Inflammatory macrophage treated with lipopolysaccharide for 1 hour (primary cell): ENCODE results near the gene RAB1B.

ENCODE experiments used
- DNase-seq, 2 donors: peaks; one replicate each; pipeline ENCODE4 v3.0.0-alpha.2; 2020 to 2022

Gene RAB1B

DNA sequence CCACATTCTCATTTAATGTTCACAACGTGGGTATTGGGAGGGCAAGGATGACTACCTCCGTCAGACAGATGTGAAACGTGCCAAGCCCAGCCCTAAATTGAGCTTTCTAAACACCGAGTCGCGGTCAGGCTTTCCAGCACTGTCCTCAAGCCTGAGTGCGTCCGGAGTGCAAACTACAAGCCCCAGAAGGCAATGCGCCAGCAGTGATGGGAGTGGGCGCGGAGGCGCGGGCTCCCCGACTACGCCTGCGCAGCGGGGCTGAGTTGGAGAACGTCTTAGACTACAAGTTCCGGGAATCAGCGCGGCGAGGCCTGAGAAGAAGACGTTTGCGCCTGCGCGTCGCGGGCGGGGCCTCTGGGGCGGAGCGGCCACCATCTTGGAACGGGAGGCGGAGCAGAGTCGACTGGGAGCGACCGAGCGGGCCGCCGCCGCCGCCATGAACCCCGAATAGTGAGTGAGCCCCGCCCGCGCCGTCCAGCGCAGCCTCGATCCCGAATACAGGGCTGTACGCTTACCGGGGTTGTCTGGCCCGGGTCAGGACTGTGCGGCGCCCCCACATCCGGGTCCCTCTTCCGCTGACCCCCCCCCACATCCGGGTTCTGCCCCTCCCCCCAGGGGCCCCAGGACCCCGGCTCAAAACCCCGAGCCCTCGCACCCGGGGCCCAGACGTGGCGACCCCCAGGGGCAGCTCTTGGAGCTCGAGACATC lies at the start of gene RAB1B:
Gene RAB1B, plus strand, starts transcription at position 396 of the 708 bp plus-strand sequence. Its CDS starts 41 bp downstream, at position 437.
- DNase-seq: peak; percentile 99 to 100

DNA sequence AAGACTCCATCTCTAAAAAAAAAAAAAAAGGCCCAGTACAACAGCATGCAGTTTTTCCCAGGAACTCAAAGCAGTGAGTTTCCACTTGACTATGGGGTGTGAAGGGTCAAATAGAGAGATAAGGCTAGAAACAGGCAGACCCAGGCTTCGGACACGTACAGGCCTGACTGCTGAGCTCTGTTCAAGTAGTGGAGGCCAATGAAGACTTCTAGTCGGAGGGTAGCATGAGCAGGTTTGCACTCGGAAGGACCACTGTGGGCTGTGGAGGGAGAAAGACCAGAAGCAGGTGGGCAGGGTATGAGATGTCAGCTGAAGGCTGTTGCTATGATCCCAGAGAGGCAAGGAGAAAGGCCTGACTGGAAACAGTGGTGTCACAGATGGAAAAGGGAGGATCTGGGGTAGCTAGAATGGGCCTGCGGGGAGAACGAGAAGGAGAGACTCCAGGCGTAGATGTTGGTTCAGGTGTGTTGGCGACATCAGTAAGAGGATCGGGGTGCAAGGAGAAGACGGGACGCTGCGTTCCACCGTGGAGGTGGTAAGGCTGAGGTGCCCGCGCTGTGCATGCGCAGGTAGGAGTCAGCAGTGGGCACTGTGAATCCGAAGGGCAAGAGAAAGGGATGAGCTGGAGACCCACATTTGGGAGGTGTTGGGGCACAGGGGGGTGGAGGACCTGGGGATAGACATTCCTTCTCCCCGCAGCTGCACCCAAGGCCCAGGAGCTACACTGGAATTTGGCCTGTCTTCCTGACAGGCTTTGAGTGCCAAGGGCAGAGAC lies 49.4 kb upstream of the RAB1B start:
- no peak for DNase-seq

DNA sequence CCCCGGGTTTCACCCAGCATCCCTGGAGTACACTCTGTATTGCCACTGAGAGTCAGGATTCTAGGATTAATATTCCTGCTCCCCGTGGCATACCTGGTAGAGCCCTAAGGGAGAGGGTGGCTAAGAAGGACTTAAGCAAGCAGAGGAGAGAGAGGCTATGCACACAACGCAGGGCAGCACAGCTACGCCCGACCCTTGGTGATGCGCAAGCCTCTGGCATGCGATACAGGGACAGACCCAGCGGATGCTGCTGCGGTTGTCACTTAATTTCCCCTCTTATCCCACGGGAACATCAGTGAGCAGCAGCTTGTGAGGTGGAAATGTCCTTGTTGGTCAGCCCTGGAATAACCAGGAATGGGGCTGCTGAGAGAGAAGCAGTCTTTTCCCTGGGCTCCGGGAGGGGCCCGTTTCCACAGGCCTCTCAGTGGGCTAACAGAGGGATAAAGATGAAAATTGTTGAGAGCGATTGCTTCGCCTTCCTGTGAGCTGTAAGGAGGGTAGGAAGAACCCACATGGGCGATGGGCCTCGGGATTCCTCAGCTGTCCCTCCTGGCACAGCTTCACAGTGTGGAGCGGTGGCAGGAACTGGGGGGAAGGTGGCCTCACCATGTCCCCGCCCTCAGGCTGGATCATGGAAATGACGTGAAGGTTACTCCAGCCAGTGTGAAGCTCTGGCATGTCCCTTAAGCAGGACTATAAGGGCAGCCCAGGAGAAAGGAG lies 48.4 kb upstream of the RAB1B start:
- DNase-seq: no peak

DNA sequence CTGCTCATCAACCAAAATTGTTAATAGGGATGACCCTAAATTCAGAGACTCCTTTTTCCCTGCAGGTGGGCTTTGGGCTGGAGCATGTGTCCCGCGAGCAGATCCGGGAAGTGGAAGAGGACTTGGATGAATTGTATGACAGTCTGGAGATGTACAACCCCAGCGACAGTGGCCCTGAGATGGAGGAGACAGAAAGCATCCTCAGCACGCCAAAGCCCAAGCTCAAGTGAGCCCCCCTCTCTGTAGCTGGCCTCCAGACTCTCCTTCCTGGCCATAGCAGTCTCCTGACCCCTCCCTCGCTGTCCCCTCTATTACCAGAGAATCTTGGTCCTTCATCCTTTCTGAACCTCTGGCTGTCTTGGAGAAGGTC lies 47.9 kb upstream of the RAB1B start:
- DNase-seq: no peak

DNA sequence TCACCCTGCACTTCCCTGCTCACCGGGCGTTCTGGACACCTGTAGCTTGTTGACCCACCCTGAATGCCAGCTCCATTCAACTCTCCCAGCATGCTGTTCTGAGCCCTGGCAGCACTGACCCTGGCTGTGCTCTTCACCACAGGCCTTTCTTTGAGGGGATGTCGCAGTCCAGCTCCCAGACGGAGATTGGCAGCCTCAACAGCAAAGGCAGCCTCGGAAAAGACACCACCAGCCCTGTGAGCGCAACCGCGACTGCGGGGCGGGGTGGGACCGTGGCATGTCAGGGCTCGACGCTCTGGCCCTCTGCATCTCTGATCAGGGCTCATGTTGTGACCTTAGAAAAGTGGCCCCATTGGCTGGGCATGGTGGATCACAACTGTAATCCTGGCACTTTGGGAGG lies 47.4 kb upstream of the RAB1B start:
- no peak for DNase-seq

DNA sequence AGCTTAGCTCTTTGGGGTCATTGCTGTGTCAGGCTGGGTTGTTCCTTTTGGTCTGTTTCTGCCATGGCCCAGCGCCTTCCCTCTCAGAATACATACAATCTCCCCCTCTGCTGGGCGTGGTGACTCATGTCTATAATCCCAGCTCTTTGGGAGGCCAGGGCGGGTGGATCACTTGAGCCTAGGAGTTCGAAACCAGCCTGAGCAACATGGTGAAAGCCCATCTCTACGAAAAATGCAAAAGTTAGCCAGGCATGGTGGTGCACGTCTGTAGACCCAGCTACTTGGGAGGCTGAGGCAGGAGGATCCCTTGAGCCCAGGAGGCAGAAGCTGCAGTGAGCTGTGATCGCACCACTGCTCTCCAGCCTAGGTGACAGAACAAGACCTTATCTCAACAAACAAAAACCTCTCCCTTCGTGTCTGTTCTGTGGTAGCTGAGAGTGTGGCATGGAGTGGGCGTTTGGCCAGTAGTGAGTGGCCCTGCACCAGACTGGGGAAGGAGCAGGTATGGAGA lies 46.7 kb upstream of the RAB1B start:
- DNase-seq: no peak

DNA sequence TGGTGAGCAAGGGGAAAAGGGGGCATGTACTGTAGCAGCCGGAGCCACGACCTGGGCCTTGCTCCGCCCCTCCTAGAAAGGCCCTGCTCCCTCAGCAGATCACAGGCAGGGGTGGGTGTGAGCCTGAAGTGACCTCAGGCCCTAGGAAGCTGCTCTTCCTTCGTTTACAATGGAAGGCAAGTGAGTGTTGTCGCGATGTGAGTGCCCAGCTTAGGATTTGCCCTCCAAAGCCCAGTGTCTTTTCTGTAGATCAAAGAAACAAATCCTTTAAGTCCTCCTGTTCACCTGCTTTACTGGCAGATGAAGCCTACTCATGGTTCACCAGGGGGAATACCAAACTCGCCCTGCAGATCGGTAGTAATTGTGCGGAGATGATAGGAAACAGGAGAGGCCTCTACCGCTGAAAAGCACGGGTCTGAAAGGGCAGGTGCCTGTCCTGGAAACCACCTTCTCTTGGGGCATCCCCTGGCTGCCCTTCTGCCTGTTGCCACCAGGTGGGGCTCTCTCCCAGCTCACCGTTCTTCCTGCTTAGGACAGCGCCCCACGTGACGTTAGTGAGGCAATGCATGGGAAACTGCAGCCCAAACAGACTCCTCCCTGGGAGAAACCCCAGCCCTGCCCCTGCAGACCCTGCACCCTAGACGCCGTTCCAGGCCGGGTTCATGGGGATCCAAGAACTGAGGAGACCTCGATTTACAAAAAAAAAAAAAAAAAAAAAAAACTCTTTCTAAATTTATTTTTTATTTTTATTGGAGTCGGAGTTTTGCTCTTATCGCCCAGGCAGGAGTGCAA lies 45.9 kb upstream of the RAB1B start:
- DNase-seq: peak; percentile 82 to 94

DNA sequence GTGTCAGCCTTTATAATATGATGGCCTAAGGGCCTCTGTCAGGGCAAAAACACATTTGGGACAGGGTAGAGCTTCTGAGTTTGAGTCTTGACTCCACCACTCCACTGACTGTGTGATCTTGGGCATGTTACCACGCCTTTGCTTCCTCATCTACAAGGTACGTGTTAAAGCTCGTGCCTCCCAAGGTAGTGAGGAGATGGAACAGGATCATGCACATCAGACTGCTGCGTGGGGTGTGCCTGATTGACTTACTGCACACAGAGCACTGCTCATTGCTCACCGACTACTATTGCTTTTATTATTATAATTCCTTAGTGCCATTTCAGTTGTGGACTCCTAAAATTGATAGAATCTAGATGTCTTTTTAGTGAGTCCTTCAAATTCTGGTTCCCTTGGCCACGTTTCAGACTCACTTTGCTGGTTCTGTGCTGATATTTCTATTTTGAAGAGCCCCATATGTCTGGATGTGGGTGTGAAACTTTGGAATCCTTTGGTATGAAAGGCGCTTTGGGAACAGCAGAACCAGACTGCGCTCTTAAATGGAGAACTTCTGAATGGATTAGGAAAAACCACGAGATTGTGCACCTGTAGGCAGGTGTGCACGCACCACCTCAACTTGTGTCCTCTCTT lies 44.1 kb upstream of the RAB1B start:
- DNase-seq: no peak

DNA sequence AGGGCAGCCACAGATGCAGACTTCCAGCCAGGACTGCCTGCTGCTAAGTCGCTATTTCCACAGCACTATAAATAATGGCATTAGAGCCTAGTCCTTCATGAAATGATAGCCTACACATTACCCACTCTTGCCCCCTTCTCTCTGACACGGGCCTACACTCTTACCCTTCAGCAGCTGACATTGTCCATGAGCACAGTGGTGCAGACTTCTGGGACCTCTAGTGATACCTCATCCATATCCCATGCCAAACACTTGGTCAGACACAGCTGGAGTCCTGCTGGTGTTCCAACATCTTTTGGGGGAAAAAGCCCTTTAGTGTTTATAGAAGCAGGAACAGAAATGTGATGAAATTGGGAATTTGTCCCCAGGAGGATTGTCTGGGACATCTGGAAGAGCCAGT lies 43.4 kb upstream of the RAB1B start:
- DNase-seq: no peak

DNA sequence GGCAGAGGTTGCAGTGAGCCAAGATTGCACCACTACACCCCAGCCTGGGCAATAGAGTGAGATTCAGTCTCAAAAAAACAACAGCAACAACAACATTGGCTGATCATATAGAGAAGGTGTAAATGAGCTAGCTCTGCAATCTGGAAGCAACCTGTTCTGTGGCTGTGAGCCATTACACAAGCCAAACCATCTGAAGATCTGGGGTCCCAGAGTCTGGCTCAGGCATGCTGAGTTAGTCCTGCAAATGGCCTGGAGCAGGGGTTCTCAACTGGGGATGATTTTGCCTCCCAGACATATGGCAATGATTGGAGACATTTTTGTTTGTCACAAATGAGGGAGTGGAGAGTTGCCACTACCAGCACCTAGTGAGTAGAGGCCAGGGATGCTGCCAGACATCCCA lies 42.3 kb upstream of the RAB1B start:
- no peak for DNase-seq

DNA sequence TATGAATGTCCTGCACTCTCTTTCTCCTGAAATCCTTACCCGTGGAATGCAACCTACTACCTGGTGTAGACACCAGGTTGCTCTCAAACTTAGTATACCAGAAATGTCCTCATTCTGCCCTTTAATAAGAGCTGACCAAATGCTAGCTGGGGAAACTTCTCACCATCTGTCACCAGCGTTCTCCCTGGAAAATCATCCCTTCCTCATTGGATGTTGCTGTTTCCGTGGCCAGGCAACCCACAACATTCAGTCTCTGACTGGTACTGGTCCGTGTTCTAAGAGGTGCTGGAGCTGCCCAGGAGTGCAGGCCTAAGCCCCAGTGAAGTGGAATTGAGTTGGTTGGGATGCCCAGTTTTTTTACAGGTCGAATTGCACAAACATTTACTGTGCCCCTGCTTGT lies 40.7 kb upstream of the RAB1B start:
- no peak for DNase-seq

DNA sequence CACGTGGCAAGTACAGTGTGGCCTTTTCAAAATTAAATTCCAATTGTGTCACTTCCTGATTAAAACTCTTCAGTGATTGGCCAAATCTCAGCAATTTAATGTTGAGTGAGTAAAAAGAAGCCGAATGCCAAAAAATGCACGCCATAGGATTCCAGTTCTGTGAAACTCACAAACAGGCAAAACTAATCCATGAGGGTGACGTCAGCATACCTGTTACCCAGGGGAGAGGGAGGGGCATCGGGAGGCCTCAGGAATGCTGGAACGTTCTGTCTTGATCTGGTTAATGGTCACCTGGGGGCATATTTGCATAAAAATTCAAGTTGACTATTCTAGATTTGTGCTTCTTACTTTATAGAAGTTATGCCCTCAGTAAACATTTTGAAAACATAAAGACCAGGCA lies 39.9 kb upstream of the RAB1B start:
- no peak for DNase-seq

DNA sequence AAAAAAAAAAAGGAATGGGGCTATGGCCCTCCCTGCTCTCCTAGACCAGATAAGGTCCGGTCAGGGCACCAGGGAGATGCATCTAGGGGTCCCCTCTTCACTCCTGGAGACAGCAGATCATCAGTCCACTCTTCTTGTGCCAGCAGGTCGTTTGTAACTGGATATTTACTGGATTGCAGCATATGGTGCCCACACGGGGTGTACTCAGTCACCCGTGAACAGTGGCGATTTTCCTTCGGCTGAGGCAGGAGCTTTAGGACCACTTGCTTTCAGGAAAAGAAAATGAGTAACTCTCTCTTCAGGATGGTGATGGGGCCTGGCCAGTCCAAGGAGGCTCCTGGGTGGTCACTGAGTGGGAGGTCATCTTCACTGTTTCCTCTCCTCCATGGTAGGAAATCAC lies 38.3 kb upstream of the RAB1B start:
- no peak for DNase-seq

DNA sequence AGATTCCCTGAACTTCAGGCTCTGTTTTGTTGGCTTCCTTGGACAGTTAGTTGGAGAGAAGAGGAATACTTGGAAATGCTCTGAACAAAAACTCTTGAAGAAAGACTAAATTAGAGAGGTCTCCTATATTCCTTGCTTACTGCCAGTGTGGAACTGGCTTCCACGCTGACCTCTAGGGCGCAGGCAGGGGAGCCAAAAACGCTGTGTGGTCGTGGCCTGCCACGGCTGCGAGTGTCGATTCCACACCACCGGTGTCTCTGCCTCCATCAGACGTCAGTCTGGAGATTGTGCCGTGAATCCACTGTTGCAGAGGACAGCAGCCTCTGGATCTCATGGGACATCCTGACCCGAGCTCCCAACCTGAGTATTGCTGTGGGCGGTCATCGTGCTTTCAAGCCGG lies 37.5 kb upstream of the RAB1B start:
- no peak for DNase-seq

DNA sequence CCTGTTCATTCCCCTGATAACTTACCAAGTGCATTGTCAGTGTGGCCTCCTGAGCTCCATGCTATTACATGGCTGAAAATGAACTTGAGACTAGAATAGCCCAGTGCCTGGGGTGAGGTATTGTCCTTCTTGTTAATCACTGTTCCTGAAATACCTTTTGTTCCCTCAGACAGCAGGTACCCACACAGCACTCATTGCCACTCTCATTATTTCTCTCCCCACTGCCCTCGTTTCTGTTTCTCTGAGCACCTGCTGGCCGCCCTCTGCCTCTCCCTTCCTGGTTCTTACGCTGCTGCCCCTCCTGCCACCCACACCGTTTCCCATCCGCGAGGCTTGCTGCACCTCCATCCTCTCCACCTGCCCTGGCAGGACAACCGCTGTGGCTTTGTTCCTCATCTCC lies 36.9 kb upstream of the RAB1B start:
- DNase-seq: no peak

DNA sequence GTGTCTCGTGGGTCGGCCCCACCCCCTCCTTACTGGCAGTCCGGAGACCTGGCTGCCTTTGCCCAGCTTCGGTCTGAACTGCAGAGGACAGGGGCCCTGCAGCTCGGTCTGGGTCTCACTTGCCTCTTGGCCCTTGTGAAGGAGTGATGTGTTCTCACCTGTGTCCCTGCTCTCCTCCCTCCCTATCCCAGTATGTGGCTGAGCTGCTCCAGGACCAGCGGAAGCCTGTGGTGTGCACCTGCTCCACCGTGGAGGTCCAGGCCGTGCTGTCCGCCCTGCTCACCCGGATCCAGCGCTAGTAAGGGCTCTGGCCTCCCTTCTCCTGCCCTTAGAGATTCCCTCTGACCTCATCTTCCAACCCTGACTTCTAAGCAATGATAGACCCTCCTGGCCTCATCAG lies 35.7 kb upstream of the RAB1B start:
- no peak for DNase-seq

DNA sequence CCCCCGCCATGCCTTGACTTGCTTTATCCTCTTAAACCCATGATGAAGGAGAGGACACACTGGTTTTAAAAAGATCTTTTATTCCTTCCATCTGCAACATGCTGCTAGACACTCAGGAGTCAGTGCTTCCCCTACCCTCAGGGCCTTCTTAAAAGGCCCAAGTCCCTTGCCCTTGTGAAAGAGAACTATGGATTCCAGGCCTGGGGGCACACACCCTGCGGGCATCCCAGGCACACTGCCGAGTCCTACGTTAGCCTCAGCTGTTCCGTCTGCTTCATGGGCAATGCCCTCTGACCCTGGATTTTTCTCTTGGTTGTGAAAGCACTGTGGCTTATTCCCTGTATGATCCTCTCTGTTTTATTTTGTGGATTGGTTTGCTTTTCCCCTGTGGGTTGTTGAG lies 35.1 kb upstream of the RAB1B start:
- DNase-seq: no peak

DNA sequence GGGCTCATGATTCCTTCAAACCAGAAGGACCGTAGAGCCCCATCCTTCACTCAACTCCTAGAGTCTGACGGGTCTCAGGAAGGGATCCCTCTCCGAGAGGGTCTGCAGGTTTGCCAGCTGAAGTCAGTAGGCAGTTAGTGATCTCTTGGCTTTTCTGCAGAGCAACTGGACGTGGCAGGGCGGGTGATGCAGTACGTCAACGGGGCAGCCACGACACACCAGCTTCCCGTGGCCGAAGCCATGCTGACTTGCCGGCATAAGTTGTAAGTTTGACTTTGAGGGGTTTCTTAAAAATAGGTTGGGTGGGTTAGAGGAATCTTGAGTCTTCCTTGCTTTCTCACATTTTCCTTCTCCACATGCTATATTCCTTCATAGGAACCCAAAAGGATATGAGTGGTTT lies 33.3 kb upstream of the RAB1B start:
- DNase-seq: no peak

DNA sequence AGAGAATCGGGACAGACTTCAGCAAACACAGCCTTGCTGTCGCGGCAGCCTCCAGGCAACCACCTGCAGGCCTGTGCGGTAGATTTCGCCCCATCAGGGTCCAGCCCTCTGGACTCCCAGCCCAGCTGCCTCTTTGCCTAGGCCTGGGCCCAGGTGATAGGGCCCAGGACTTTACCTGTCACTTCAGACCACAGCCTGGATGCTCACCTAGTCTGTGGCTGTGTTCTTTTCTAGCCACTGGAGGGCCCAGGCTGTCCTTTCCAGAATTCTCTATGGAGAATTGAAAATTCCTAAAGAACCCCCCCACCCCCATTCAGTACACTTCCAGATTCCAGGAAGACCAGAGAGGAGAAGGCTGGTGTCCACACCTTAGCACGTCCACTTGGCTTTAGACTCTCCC lies 30.6 kb upstream of the RAB1B start:
- DNase-seq: no peak

DNA sequence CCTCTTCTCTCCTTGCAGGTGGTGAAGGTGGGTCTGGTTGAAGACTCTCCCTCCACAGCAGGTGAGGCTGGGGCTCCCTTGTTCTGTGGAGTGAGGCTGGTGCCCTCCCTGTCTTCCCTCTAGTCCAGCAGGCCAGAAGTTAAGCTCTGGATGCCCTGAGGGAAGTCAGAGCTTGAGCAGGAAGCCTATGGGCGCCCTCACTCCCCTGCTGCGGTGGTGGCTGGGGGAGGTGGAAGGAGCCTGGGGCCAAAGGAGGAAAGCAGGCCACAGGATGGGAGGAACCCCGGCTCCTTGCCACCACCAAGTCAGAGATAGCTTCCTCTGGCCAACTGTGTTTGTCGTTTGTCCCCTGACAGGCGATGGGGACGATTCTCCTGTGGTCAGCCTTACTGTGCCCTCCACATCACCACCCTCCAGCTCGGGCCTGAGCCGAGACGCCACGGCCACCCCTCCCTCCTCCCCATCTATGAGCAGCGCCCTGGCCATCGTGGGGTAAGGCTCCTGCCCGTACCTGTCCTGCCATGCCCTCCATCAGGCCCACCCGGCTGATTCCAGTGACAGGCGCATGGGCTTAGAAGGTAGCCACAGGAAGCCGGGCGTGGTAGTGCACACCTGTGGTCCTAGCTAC lies 29.5 kb upstream of the RAB1B start:
- DNase-seq: no peak

DNA sequence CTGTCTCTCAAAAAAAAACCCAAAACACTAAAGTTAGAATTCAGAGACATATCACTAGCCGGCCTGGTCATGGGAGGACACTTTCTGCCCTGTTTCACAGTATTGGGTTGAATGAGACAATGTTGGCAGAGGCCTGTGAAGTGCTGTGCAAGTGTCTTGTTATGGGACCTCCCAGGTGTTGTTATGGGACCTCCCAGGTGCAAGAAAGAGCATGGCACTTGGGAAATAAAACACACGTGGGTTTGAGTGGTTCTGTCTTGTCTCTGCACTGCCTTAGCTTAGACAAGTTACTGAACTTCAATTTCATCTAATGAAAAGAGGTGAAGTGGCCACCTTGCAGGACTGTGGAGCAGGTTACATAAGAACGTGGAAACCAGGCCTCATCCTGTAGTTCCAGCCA lies 28.9 kb upstream of the RAB1B start:
- DNase-seq: no peak
